Neutrophil (primary cell): ENCODE results near the gene STARD13.

Experiments
- H3K27ac ChIP-seq: fragments of 200-600 bp; sonication (generic); 2 replicates; pipeline ENCODE4 v1.5.1; 2016; ENCODE audit warnings: mild to moderate bottlenecking, moderate library complexity
- H3K27me3 ChIP-seq: fragments of 200-600 bp; sonication (generic); 2 replicates; pipeline ENCODE4 v1.6.0; 2016; ENCODE audit warnings: mild to moderate bottlenecking
- H3K36me3 ChIP-seq: fragments of 200-600 bp; sonication (generic); 2 replicates; pipeline ENCODE4 v1.5.1; 2017
- H3K4me1 ChIP-seq, 2 experiments: fragments of 200-600 bp in 1 of 2; sonication (generic) in 1 of 2; 1 replicate in 1 of 2; 2 replicates in 1 of 2; pipeline versions ENCODE4 v1.5.1 to v1.6.1; 2013 to 2016; ENCODE audit warnings: low read depth in 1 of 2, low read length in 1 of 2, mild to moderate bottlenecking in 1 of 2, moderate library complexity in 1 of 2; ENCODE audit not compliant: control insufficient read depth in 1 of 2, insufficient read depth in 1 of 2
- H3K4me3 ChIP-seq, 2 experiments: fragments of 200-600 bp in 1 of 2; sonication (generic) in 1 of 2; 1 replicate in 1 of 2; 2 replicates in 1 of 2; pipeline ENCODE4 v1.5.1; 2013 to 2016; ENCODE audit warnings: low read depth in 1 of 2, low read length in 1 of 2, mild to moderate bottlenecking in 1 of 2, moderate library complexity in 1 of 2
- H3K9me3 ChIP-seq: fragments of 200-600 bp; sonication (generic); 2 replicates; pipeline ENCODE4 v1.5.1; 2016
- TF ChIP-seq, protein P1 (sequence below): fragments of 200-600 bp; sonication (generic); IDR thresholded peaks from 2 replicates; pipeline ENCODE4 v1.5.1; 2016; ENCODE audit warnings: antibody characterized with exemption

The STARD13 gene

DNA sequence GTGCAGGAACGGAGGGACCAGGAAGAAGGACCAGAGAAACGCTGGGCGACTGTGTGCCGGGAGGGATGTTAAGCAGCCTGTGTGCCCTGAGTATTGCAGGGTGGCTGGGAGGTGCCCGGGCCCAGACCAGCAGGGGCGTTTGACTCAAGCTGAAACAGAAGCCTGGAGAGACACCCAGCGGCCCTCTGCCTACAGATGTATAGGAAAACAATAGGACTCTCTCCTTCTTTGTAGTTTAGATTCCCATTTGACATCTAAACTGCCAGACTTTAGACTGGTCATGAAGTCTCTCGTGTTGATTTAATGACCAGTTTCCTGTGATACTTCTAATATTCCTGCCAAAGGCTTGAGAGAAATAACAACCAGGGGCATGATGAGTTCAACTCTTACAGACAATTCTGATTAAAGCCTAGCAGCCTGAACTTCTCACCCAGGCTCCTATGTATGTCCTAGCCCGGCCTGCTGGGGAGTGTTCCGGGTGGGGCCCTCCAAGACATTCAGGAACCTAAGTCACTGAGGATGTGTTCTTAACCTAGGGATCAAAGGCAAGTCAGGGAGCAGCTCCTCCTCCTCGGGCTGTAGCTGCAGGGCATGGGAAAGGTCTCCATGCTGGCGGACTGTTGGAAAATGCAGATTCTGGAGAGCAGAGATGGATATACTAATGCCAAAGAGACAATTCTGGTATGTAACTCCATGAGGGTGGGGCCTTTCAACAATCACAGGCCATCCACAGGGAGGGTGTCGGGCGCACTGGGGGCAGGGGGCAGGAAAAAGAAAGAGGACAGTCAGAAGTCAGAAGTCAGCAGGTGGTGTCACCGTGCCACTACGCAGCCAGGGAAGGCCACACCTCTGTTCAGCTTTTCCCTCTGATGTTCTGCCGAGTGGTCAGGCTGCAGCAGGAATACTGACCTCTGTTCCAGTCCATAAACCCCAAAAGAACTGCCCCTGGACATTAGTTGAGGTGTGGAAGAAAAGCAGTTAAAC is 131.8 kb downstream of the STARD13 start:
- H3K27ac ChIP-seq: no peak overlapping the region

DNA sequence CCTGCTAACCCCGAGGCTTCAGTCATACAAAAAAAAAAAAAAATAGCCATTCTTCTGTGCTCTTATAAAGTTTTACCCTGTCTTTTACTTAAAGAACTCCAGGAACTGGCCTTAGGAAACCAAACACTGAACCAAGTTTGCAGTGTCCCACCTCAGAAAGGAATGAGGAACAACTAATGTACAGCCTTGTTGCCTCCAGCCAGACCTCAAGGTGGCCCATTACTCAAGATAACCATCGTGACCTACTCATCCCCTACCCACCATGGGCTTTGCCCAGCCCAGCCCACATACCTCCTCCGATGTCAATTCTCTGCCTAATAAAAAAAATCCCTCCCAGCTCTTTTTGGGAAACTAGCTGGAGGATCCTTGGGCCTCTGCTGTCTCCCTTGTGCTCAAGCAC is 133.2 kb downstream of the STARD13 start:
- Histone ChIP-seq H3K27ac (no peak overlapping the region), H3K4me1 (no peaks in the 10 kb centered on the region), H3K36me3 (no peaks in the 10 kb centered on the region), H3K9me3 (no peaks in the 10 kb centered on the region), H3K4me3 (no peak overlapping the region), H3K27me3 (no peaks in the 10 kb centered on the region)
- TF ChIP-seq, protein P1, sequence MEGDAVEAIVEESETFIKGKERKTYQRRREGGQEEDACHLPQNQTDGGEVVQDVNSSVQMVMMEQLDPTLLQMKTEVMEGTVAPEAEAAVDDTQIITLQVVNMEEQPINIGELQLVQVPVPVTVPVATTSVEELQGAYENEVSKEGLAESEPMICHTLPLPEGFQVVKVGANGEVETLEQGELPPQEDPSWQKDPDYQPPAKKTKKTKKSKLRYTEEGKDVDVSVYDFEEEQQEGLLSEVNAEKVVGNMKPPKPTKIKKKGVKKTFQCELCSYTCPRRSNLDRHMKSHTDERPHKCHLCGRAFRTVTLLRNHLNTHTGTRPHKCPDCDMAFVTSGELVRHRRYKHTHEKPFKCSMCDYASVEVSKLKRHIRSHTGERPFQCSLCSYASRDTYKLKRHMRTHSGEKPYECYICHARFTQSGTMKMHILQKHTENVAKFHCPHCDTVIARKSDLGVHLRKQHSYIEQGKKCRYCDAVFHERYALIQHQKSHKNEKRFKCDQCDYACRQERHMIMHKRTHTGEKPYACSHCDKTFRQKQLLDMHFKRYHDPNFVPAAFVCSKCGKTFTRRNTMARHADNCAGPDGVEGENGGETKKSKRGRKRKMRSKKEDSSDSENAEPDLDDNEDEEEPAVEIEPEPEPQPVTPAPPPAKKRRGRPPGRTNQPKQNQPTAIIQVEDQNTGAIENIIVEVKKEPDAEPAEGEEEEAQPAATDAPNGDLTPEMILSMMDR: no peak

More for the DNA sequence above, 131.8 kb downstream of the STARD13 start:
- H3K4me1 ChIP-seq: no peaks in the 10 kb centered on the region
- H3K4me3 ChIP-seq: no peak overlapping the region
- H3K36me3 ChIP-seq: no peaks in the 10 kb centered on the region
- no peaks in the 10 kb centered on the region for H3K27me3 ChIP-seq
- no peaks in the 10 kb centered on the region for H3K9me3 ChIP-seq
- TF ChIP-seq, protein P1: no peak

DNA sequence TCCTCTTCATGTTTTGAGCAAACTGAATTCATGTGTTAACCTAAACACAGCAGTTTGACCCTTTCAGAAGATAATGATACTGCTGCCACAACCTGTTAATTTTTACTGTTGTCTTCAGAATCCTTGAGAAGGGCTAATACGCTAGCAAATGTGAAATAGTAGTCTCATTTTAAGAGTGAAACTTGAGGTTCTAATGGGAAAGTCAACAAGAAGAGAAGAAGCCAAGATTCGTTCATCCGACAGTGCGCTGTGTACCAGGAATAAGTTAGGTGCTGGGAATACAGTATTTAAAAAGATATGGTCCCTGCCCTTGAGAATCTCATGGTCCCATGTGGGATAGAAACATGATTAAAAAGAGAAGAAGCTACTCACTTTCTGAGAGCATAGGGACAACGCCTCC is 134.9 kb downstream of the STARD13 start:
- TF ChIP-seq, protein P1: no peak
- Histone ChIP-seq H3K36me3 (no peaks in the 10 kb centered on the region), H3K4me1 (no peaks in the 10 kb centered on the region), H3K27me3 (no peaks in the 10 kb centered on the region), H3K27ac (no peak overlapping the region), H3K9me3 (no peaks in the 10 kb centered on the region), H3K4me3 (no peak overlapping the region)

DNA sequence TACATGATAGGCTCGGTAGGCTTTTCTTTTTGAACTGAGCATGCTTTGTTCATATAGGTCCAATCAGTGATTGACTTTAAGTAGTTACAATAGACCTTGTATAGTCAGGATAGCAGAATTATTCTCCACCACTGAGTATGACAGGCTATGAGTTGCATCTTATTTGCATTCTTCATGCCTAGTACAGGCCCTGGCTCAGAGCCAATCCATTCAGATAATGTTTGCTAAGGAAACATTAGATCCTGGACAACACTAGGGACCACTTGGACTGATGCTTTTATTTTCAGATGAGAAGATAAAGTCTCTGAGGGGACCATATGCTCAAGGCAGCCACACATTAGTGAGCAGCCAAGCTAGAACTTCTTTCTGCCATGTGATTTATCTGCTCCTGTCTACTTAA is 135.4 kb downstream of the STARD13 start:
- TF ChIP-seq, protein P1: no peak

DNA sequence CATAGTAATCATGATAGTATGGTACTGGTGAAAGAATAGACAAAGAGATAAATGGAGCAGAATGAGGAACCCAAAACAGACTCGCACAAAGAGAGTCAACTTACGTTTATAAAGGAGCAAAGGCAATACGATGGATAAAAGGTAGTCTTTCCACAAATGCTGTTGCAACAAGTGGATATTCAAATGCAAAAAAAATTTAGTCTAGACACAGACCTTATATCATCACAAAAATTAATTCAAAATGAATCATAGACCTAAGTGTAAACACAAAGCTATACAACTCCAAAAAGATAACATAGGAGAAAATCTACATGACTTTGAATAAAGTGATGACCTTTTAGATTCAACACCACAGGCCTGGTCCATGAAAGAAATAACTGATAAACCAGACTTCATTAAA is 137.7 kb downstream of the STARD13 start:
- TF ChIP-seq, protein P1: no peak
- Histone ChIP-seq H3K4me3 (no peak overlapping the region), H3K27ac (no peak overlapping the region), H3K4me1 (no peaks in the 10 kb centered on the region), H3K9me3 (no peaks in the 10 kb centered on the region), H3K36me3 (no peaks in the 10 kb centered on the region), H3K27me3 (no peaks in the 10 kb centered on the region)

More for the DNA sequence above, 135.4 kb downstream of the STARD13 start:
- Histone ChIP-seq H3K4me1 (no peaks in the 10 kb centered on the region), H3K27ac (no peak overlapping the region), H3K4me3 (no peak overlapping the region), H3K9me3 (no peaks in the 10 kb centered on the region), H3K27me3 (no peaks in the 10 kb centered on the region), H3K36me3 (no peaks in the 10 kb centered on the region)
